ENCODE measurements around the gene FCRLA.

GRCh38 chr1:161676958-161677689 is 29.9 kb upstream of the FCRLA start:
- TF ChIP-seq HES2 (IDR thresholded peaks at IDR 0.05) (no peak), CTCF (IDR thresholded peaks at IDR 0.05) (no peak), POLR2A (IDR thresholded peaks at IDR 0.05; ENCODE audit: low read length) (no peak), CHD2 (IDR thresholded peaks at IDR 0.05; ENCODE audit: low read length, partially characterized antibody) (no peak), BHLHE40 (IDR thresholded peaks at IDR 0.05; ENCODE audit: low read depth, low read length) (no peak), MAX (IDR thresholded peaks at IDR 0.05) (no peak)

All from A549 (cell line).